OCI-LY1 (cell line): ENCODE results near the gene PDCD1.

Source experiments
- EZH2 ChIP-seq: fragments of 200-600 bp; sonication (generic), shearing (Covaris generic); IDR thresholded peaks from 2 replicates; pipeline ENCODE4 v1.8.0; 2017; ENCODE audit warnings: borderline replicate concordance, mixed run types, mild to moderate bottlenecking, antibody characterized with exemption, low read length, moderate library complexity, mixed read lengths
- TF ChIP-seq, protein P1 (sequence below): fragments of 200-600 bp; sonication (generic), shearing (Covaris generic); IDR thresholded peaks from 2 replicates; pipeline ENCODE4 v1.5.1; 2017; ENCODE audit warnings: mild to moderate bottlenecking, antibody characterized with exemption, low read length, moderate library complexity, mixed read lengths

DNA sequence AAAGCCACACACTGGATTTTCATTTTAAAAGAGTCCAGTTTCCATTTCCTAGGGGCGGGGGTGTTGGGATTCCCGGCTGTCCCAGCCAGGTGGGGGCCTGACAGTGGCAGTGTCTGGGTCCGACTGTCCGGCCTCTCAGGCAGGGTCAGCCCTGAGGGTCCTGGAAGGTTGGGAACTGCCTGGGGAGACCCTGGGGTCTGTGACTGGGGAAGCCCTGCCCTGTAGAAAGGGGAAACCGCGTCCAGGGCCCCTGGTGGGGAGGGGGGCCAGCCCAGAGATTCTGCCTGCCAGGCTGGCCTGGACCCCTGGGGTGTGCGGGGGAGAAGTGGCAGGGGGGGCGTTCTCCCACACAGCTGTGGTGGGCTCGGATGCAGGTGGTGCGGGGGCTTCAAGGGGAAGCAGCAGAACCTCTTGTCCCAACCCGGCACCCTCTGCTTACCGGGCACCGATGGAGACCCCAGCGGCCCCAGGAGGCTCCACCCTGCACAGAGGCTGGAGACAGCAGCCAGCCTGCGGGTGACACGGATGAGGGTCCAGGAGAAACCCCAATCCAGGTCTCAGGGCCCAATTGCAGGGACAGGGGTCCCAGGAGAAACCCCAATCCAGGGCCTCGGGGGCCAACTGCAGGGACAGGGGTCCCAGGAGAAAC lies 15.7 kb upstream of the PDCD1 start:
- no peak for TF ChIP-seq EZH2
- TF ChIP-seq, protein P1, sequence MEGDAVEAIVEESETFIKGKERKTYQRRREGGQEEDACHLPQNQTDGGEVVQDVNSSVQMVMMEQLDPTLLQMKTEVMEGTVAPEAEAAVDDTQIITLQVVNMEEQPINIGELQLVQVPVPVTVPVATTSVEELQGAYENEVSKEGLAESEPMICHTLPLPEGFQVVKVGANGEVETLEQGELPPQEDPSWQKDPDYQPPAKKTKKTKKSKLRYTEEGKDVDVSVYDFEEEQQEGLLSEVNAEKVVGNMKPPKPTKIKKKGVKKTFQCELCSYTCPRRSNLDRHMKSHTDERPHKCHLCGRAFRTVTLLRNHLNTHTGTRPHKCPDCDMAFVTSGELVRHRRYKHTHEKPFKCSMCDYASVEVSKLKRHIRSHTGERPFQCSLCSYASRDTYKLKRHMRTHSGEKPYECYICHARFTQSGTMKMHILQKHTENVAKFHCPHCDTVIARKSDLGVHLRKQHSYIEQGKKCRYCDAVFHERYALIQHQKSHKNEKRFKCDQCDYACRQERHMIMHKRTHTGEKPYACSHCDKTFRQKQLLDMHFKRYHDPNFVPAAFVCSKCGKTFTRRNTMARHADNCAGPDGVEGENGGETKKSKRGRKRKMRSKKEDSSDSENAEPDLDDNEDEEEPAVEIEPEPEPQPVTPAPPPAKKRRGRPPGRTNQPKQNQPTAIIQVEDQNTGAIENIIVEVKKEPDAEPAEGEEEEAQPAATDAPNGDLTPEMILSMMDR, result no peak
